SK-N-SH treated with all-trans-retinoic acid at 6 μM for 48 hours (cell line): ENCODE measurements around the gene RAB33A.

ENCODE experiments used
- ATAC-seq: fragments of 200-7000 bp; cut with Tn5 transposase; 3 replicates; pipeline ENCODE4 v1.9.1; 2020; ENCODE audit warnings: mild to moderate bottlenecking, moderate library complexity
- ARNTL ChIP-seq: fragments of 450-650 bp; formaldehyde crosslinking; IDR thresholded peaks from 2 replicates; pipeline ENCODE4 v1.5.0; 2020; ENCODE audit warnings: low read depth, mild to moderate bottlenecking, moderate library complexity, borderline replicate concordance
- CREB5 ChIP-seq: fragments of 250-450 bp; sonication (Bioruptor Pico); IDR thresholded peaks from 2 replicates; pipeline ENCODE4 v1.5.1; 2020; ENCODE audit warnings: low read depth, mild to moderate bottlenecking, moderate library complexity
- CSDC2 ChIP-seq: fragments of 250-450 bp; sonication (Bioruptor Pico); IDR thresholded peaks from 2 replicates; pipeline ENCODE4 v1.5.0; 2020; ENCODE audit warnings: mild to moderate bottlenecking, moderate library complexity
- CSRNP3 ChIP-seq: fragments of 250-450 bp; sonication (Bioruptor Pico); IDR thresholded peaks from 2 replicates; pipeline ENCODE4 v1.5.1; 2021; ENCODE audit warnings: mild to moderate bottlenecking, moderate library complexity
- ESRRG ChIP-seq: fragments of 250-450 bp; sonication (Bioruptor Pico); IDR thresholded peaks from 2 replicates; pipeline ENCODE4 v1.6.1; 2021; ENCODE audit warnings: mild to moderate bottlenecking
- GLIS3 ChIP-seq: fragments of 250-450 bp; sonication (Bioruptor Pico); IDR thresholded peaks from 2 replicates; pipeline ENCODE4 v1.5.0; 2020; ENCODE audit warnings: mild to moderate bottlenecking, moderate library complexity
- ISL1 ChIP-seq: fragments of 250-450 bp; sonication (Bioruptor Pico); IDR thresholded peaks from 2 replicates; pipeline ENCODE4 v2.1.2; 2022; ENCODE audit warnings: mild to moderate bottlenecking, moderate library complexity
- PPARA ChIP-seq: fragments of 250-450 bp; sonication (Bioruptor Pico); IDR thresholded peaks from 2 replicates; pipeline ENCODE4 v1.5.0; 2020; ENCODE audit warnings: mild to moderate bottlenecking, borderline replicate concordance
- RARB ChIP-seq: fragments of 250-450 bp; sonication (Bioruptor Pico); IDR thresholded peaks from 2 replicates; pipeline ENCODE4 v1.8.0; 2021; ENCODE audit warnings: mild to moderate bottlenecking, moderate library complexity
- TCF4 ChIP-seq: fragments of 250-450 bp; sonication (Bioruptor Pico); IDR thresholded peaks from 2 replicates; pipeline ENCODE4 v1.8.0; 2021; ENCODE audit warnings: mild to moderate bottlenecking, moderate library complexity, borderline replicate concordance
- TOX ChIP-seq: fragments of 250-450 bp; sonication (Bioruptor Pico); IDR thresholded peaks from 2 replicates; pipeline ENCODE4 v1.8.0; 2021; ENCODE audit warnings: mild to moderate bottlenecking, moderate library complexity, borderline replicate concordance
- ZC3H10 ChIP-seq: fragments of 250-450 bp; sonication (Bioruptor Pico); IDR thresholded peaks from 2 replicates; pipeline ENCODE4 v1.5.1; 2021; ENCODE audit warnings: mild to moderate bottlenecking, moderate library complexity
- ZFP3 ChIP-seq: fragments of 250-450 bp; sonication (Bioruptor Pico); IDR thresholded peaks from 2 replicates; pipeline ENCODE4 v1.5.0; 2020; ENCODE audit warnings: mild to moderate bottlenecking, moderate library complexity
- ZFP30 ChIP-seq: fragments of 450-650 bp; formaldehyde crosslinking; IDR thresholded peaks from 2 replicates; pipeline ENCODE4 v1.5.0; 2022; ENCODE audit warnings: mild to moderate bottlenecking, moderate library complexity
- ZNF70 ChIP-seq: fragments of 450-650 bp; formaldehyde crosslinking; IDR thresholded peaks from 2 replicates; pipeline ENCODE4 v1.5.0; 2020; ENCODE audit warnings: mild to moderate bottlenecking, moderate library complexity
- ZNF8 ChIP-seq: fragments of 450-650 bp; formaldehyde crosslinking; IDR thresholded peaks from 2 replicates; pipeline ENCODE4 v1.5.0; 2020; ENCODE audit warnings: mild to moderate bottlenecking, moderate library complexity
- TF ChIP-seq, protein P1 (sequence below): fragments of 250-450 bp; sonication (Bioruptor Pico); IDR thresholded peaks from 2 replicates; pipeline ENCODE4 v1.8.0; 2020; ENCODE audit warnings: mild to moderate bottlenecking, moderate library complexity, borderline replicate concordance
- TF ChIP-seq, protein P2 (sequence below): fragments of 250-450 bp; sonication (Bioruptor Pico); IDR thresholded peaks from 2 replicates; pipeline ENCODE4 v1.8.0; 2021; ENCODE audit warnings: low read depth, mild to moderate bottlenecking, moderate library complexity, borderline replicate concordance
- TF ChIP-seq, protein P3 (sequence below): fragments of 250-450 bp; sonication (Bioruptor Pico); IDR thresholded peaks from 2 replicates; pipeline ENCODE4 v1.5.0; 2020; ENCODE audit warnings: mild to moderate bottlenecking, moderate library complexity

The RAB33A gene

DNA sequence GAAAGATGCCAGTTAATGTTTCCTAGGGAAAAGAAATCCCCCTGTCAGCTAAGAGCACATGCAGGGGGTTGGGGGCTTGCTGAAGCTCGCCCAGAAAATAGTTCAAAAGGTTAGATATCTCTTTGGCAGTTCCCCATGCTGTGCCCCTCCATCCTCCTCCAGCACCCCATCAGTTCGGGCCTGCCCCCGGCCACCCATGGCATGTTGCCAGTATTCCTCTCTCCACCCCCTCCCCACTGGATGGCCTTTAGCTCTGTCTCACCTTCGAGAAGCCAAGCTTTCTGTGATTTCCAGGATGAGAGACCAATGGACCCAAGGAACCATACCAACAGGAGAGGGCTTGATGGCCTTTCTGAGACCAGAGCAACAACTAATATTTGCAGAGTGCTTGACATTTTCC lies 5.2 kb downstream of the RAB33A start:
- no peak for TF ChIP-seq ZC3H10
- TF ChIP-seq ZNF70 (CRISPR knock-in tag), result no peak
- no peak for TF ChIP-seq RARB
- TF ChIP-seq, protein P1, sequence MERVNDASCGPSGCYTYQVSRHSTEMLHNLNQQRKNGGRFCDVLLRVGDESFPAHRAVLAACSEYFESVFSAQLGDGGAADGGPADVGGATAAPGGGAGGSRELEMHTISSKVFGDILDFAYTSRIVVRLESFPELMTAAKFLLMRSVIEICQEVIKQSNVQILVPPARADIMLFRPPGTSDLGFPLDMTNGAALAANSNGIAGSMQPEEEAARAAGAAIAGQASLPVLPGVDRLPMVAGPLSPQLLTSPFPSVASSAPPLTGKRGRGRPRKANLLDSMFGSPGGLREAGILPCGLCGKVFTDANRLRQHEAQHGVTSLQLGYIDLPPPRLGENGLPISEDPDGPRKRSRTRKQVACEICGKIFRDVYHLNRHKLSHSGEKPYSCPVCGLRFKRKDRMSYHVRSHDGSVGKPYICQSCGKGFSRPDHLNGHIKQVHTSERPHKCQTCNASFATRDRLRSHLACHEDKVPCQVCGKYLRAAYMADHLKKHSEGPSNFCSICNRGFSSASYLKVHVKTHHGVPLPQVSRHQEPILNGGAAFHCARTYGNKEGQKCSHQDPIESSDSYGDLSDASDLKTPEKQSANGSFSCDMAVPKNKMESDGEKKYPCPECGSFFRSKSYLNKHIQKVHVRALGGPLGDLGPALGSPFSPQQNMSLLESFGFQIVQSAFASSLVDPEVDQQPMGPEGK (CRISPR knock-in tag), result no peak
- no peak for TF ChIP-seq ZFP30 (CRISPR knock-in tag)
- TF ChIP-seq, protein P2, sequence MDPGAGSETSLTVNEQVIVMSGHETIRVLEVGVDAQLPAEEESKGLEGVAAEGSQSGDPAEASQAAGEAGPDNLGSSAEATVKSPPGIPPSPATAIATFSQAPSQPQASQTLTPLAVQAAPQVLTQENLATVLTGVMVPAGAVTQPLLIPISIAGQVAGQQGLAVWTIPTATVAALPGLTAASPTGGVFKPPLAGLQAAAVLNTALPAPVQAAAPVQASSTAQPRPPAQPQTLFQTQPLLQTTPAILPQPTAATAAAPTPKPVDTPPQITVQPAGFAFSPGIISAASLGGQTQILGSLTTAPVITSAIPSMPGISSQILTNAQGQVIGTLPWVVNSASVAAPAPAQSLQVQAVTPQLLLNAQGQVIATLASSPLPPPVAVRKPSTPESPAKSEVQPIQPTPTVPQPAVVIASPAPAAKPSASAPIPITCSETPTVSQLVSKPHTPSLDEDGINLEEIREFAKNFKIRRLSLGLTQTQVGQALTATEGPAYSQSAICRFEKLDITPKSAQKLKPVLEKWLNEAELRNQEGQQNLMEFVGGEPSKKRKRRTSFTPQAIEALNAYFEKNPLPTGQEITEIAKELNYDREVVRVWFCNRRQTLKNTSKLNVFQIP, result no peak
- TF ChIP-seq CSDC2 (CRISPR knock-in tag), result no peak
- ATAC-seq, result no peak

DNA sequence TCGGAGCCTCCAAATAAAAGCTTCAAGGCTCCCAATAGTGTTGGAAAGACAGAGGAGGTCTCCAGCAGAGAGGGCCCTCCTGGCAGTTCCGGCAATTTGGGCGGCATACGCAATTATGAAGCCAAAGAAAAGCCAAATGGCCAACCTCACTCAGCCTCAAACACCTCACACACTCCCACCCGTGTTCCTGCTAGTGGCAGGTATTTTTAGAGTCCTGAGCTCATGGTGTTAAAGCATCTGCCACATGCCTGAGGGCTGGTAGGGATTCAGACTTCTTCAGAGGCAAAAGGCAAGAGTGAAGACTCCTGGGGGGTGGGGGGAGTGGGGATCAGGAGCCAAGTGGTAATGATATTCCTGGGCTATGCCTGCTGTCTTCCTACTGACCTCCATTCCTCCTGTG lies 7.4 kb downstream of the RAB33A start:
- ATAC-seq, result no peak
- TF ChIP-seq CSRNP3 (CRISPR knock-in tag) (no peak), PPARA (CRISPR knock-in tag) (no peak)
- TF ChIP-seq, all 23 proteins: peak for 0

- ATAC-seq, result no peak; the same call in 2 of the 3 replicates
Observed at GRCh38 chrX:130179579-130180215, 7.9 kb downstream of the RAB33A start.

More at GRCh38 chrX:130179579-130180215, 7.9 kb downstream of the RAB33A start:
- no peak for TF ChIP-seq RARB
- no peak for TF ChIP-seq CREB5 (CRISPR knock-in tag)
- no peak for TF ChIP-seq ZC3H10
- TF ChIP-seq, protein P3, sequence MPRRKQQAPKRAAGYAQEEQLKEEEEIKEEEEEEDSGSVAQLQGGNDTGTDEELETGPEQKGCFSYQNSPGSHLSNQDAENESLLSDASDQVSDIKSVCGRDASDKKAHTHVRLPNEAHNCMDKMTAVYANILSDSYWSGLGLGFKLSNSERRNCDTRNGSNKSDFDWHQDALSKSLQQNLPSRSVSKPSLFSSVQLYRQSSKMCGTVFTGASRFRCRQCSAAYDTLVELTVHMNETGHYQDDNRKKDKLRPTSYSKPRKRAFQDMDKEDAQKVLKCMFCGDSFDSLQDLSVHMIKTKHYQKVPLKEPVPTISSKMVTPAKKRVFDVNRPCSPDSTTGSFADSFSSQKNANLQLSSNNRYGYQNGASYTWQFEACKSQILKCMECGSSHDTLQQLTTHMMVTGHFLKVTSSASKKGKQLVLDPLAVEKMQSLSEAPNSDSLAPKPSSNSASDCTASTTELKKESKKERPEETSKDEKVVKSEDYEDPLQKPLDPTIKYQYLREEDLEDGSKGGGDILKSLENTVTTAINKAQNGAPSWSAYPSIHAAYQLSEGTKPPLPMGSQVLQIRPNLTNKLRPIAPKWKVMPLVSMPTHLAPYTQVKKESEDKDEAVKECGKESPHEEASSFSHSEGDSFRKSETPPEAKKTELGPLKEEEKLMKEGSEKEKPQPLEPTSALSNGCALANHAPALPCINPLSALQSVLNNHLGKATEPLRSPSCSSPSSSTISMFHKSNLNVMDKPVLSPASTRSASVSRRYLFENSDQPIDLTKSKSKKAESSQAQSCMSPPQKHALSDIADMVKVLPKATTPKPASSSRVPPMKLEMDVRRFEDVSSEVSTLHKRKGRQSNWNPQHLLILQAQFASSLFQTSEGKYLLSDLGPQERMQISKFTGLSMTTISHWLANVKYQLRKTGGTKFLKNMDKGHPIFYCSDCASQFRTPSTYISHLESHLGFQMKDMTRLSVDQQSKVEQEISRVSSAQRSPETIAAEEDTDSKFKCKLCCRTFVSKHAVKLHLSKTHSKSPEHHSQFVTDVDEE (CRISPR knock-in tag), result no peak
- no peak for TF ChIP-seq ZFP30 (CRISPR knock-in tag)
- TF ChIP-seq, protein P1 (CRISPR knock-in tag), result no peak
- no peak for TF ChIP-seq ZNF70 (CRISPR knock-in tag)
- TF ChIP-seq TCF4 (CRISPR knock-in tag), result no peak
- no peak for TF ChIP-seq GLIS3 (CRISPR knock-in tag)
- TF ChIP-seq ZNF8, result no peak
- TF ChIP-seq ARNTL (CRISPR knock-in tag), result no peak
- no peak for TF ChIP-seq ISL1 (CRISPR knock-in tag)
- no peak for TF ChIP-seq ESRRG (CRISPR knock-in tag)
- no peak for TF ChIP-seq CSRNP3 (CRISPR knock-in tag)
- TF ChIP-seq TOX (CRISPR knock-in tag), result no peak
- TF ChIP-seq ZFP3 (CRISPR knock-in tag), result no peak
- TF ChIP-seq, protein P2, result no peak
